Endothelial cell of umbilical vein (primary cell): ENCODE results near the gene TRMT10B. TPM values are rescaled to one million over a fixed set of nuclear protein-coding genes. Genes with fewer than 3 reads are reported as not detected.
"Not testable (repeated sequence)": the region's sequence is repeated elsewhere in the genome, so short reads cannot be mapped to it uniquely, and the experiment has no call there.

Source experiments
- BruUV-seq: library from RNA; stranded (reverse); fragments of 400-500 nt; replicated peaks from 2 replicates; lab custom pipeline; 2021; lab: Mats Ljungman, UMichigan
- CTCF ChIA-PET: fragments of 300-600, 350-600 bp; sonication (Branson Sonifier 250); formaldehyde crosslinking; loops from one replicate; lab custom pipeline; 2021; ENCODE audit warnings: antibody characterized with exemption, inconsistent platforms; lab: Charles Lee
- POLR2A ChIA-PET: fragments of 300-600, 350-600 bp; sonication (Branson Sonifier 250); formaldehyde crosslinking; loops from one replicate; lab custom pipeline; 2021; ENCODE audit warnings: antibody characterized with exemption, inconsistent platforms; lab: Charles Lee
- DNase-seq: peaks from one replicate; pipeline ENCODE4 v3.0.0-alpha.2; 2011; ENCODE audit warnings: low read depth, low spot score
- FAIRE-seq: peaks from 2 replicates; lab custom pipeline; 2011; peaks lifted over from hg19 to GRCh38; lab: Jason Lieb, UNC
- H2AFZ ChIP-seq: 2 replicates; pipeline ENCODE4 v1.6.0; 2012; ENCODE audit warnings: low read depth, low read length, control low read depth, inconsistent platforms
- H3K27ac ChIP-seq: 2 replicates; pipeline ENCODE4 v1.5.1; 2011; ENCODE audit warnings: low read depth, mild to moderate bottlenecking, control low read depth, low read length, moderate library complexity; ENCODE audit not compliant: insufficient read depth
- H3K27me3 ChIP-seq, 2 experiments: 2 replicates each; pipeline versions ENCODE4 v1.6.0 to v1.6.1; 2011; ENCODE audit warnings: low read length in 2 of 2, mixed read lengths in 1 of 2; ENCODE audit not compliant: control insufficient read depth in 2 of 2, insufficient read depth in 2 of 2
- H3K36me3 ChIP-seq, 2 experiments: 2 replicates in 1 of 2; 3 replicates in 1 of 2; pipeline ENCODE4 v1.5.1; 2011; ENCODE audit warnings: low read length in 2 of 2, mild to moderate bottlenecking in 1 of 2, moderate library complexity in 1 of 2; ENCODE audit not compliant: control insufficient read depth in 2 of 2, insufficient read depth in 2 of 2; ENCODE audit errors: extremely low read depth in 1 of 2
- H3K4me1 ChIP-seq: 3 replicates; pipeline ENCODE4 v1.5.1; 2011; ENCODE audit warnings: mild to moderate bottlenecking, low read length; ENCODE audit not compliant: control insufficient read depth, insufficient read depth; ENCODE audit errors: extremely low read depth
- H3K4me2 ChIP-seq: 2 replicates; pipeline ENCODE4 v1.6.1; 2011; ENCODE audit warnings: low read length, control low read depth, mixed read lengths; ENCODE audit not compliant: insufficient read depth
- H3K4me3 ChIP-seq, 3 experiments: fragments of 200-600 bp in 1 of 3; sonication (generic), shearing (Covaris generic) in 1 of 3; replicated peaks in 1 of 3; 2 replicates each; pipeline ENCODE4 v1.5.1; 2011 to 2016; ENCODE audit warnings: control low read depth in 3 of 3, low read length in 3 of 3, mild to moderate bottlenecking in 2 of 3, inconsistent platforms in 1 of 3, low read depth in 1 of 3, moderate library complexity in 1 of 3; ENCODE audit not compliant: insufficient read depth in 1 of 3
- H3K79me2 ChIP-seq: 2 replicates; pipeline ENCODE4 v1.6.0; 2012; ENCODE audit warnings: low read length, inconsistent platforms; ENCODE audit not compliant: control insufficient read depth, insufficient read depth
- H3K9ac ChIP-seq: replicated peaks from 2 replicates; pipeline ENCODE3; 2011; ENCODE audit warnings: low read length, control low read depth; ENCODE audit not compliant: insufficient read depth; ENCODE audit errors: extremely low read depth
- H3K9me1 ChIP-seq: replicated peaks from 3 replicates; pipeline ENCODE4 v1.6.0; 2011; ENCODE audit warnings: mild to moderate bottlenecking, low read length; ENCODE audit not compliant: control insufficient read depth, insufficient read depth; ENCODE audit errors: extremely low read depth
- H3K9me3 ChIP-seq: replicated peaks from 2 replicates; pipeline ENCODE4 v1.5.1; 2012; ENCODE audit warnings: low read length, inconsistent platforms; ENCODE audit not compliant: control insufficient read depth, insufficient read depth
- H4K20me1 ChIP-seq: replicated peaks from 2 replicates; pipeline ENCODE3; 2011; ENCODE audit warnings: mild to moderate bottlenecking, low read length; ENCODE audit not compliant: control insufficient read depth, insufficient read depth; ENCODE audit errors: extremely low read depth
- EZH2 ChIP-seq: IDR thresholded peaks from 2 replicates; pipeline ENCODE4 v1.6.1; 2012; ENCODE audit warnings: borderline replicate concordance, low read depth, mild to moderate bottlenecking, moderate library complexity, low read length, inconsistent platforms; ENCODE audit not compliant: severe bottlenecking
- FOS ChIP-seq: IDR thresholded peaks from 2 replicates; pipeline ENCODE4 v1.6.1; 2011; ENCODE audit warnings: mild to moderate bottlenecking, low read length, moderate library complexity, borderline replicate concordance; ENCODE audit not compliant: insufficient read depth
- GATA2 ChIP-seq: IDR thresholded peaks from 2 replicates; pipeline ENCODE4 v1.7.0; 2011; ENCODE audit warnings: low read depth, mild to moderate bottlenecking, moderate library complexity, mixed read lengths, low read length; ENCODE audit not compliant: insufficient read length, insufficient read depth
- JUN ChIP-seq: IDR thresholded peaks from 2 replicates; pipeline ENCODE4 v1.6.1; 2011; ENCODE audit warnings: borderline replicate concordance, low read depth; ENCODE audit not compliant: insufficient read length, insufficient read depth
- MYC ChIP-seq: IDR thresholded peaks from one replicate; pipeline ENCODE4 v1.6.1; 2011; ENCODE audit warnings: mild to moderate bottlenecking, low read depth, low read length
- POLR2A ChIP-seq: IDR thresholded peaks from 2 replicates; pipeline ENCODE4 v1.6.1; 2012; ENCODE audit warnings: low read depth, mild to moderate bottlenecking, control low read depth, low read length
- POLR2AphosphoS5 ChIP-seq: IDR thresholded peaks from 2 replicates; pipeline ENCODE4 v1.6.1; 2012; ENCODE audit warnings: low read depth, mild to moderate bottlenecking, control low read depth, low read length, moderate library complexity; ENCODE audit not compliant: insufficient read depth
- dilution Hi-C: fragments of 300-500 bp; cut with MboI; formaldehyde crosslinking; loops from one replicate; pipeline ENCODE4 v1.15.0; 2019; ENCODE audit warnings: low sequenced_read_pairs; ENCODE audit not compliant: extremely low pct_ligation_motif_present
- intact Hi-C: fragments of 100-400 bp; cut with micrococcal nuclease; formaldehyde crosslinking; loops from one replicate; pipeline ENCODE4 v1.10.0; 2022
- polyA plus RNA-seq, 4 experiments: library from polyadenylated mRNA; depleted of rRNA in 3 of 4; stranded (reverse) in 3 of 4; unstranded in 1 of 4; fragments of >200 nt; gene quantifications; 2 replicates each; pipeline versions ENCODE4 v1.2.1 to v1.2.3, GENCODE V29; 2011 to 2012; ENCODE audit warnings: missing spikeins in 1 of 4
- total RNA-seq: library from RNA; stranded (reverse); gene quantifications from 2 replicates; pipeline ENCODE4 v1.2.3, GENCODE V29; 2021
- TF ChIP-seq, protein P1 (sequence below): IDR thresholded peaks from 2 replicates; pipeline ENCODE4 v1.6.1; 2011; ENCODE audit not compliant: insufficient read depth, insufficient read length
- TF ChIP-seq, protein P2 (sequence below), 2 donors: IDR thresholded peaks; 1 replicate in 1 of 2; 2 replicates in 1 of 2; pipeline ENCODE4 v1.5.1; 2011; ENCODE audit warnings: low read length in 2 of 2, mild to moderate bottlenecking in 2 of 2, moderate library complexity in 2 of 2, control low read depth in 1 of 2, inconsistent platforms in 1 of 2, low read depth in 1 of 2; ENCODE audit not compliant: insufficient read depth in 1 of 2; ENCODE audit errors: extremely low read depth in 1 of 2

The TRMT10B gene
- total and polyA plus RNA-seq, 2 donors (not counting 3 experiments of a cell fraction or from before 2014, with no cell fraction given), result 3.0 to 7.0 TPM

DNA sequence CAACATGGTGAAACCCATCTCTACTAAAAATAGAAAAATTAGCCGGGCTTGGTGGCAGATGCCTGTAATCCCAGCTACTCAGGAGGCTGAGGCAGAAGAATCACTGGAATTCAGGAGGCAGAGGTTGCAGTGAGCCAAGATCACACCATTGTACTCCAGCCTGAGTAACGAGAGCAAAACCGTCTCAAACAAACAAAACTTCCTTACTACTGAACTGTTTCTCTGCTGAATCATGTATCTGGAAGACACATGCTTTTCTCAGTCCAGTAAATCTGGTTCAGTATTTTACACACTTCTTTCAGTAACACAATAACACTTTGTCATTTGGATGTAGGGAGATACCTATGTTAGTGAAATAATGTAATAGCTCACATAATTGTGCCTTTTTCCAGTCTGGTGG is 7.9 kb downstream of the TRMT10B start:
- BruUV-seq, result no TSS peak
- no peaks in the 10 kb centered on the region for H3K9me1 ChIP-seq
- no peak overlapping the region for H3K4me2 ChIP-seq
- no peak overlapping the region for H3K27ac ChIP-seq
- no peaks in the 10 kb centered on the region for H3K4me1 ChIP-seq
- no peak overlapping the region for H3K4me3 ChIP-seq
- CTCF ChIA-PET, result no interaction called here
- no peak for DNase-seq
- FAIRE-seq, result no peak
- H3K36me3 ChIP-seq, result no peaks in the 10 kb centered on the region
- intact Hi-C loops, result no loop called here
- dilution Hi-C loops, result no loop called here
- H3K9me3 ChIP-seq, result no peaks in the 10 kb centered on the region
- no peaks in the 10 kb centered on the region for H4K20me1 ChIP-seq
- H3K27me3 ChIP-seq, result no peaks in the 10 kb centered on the region
- no peak overlapping the region for H3K9ac ChIP-seq
- H3K79me2 ChIP-seq, result no peaks in the 10 kb centered on the region
- no peak overlapping the region for H2AFZ ChIP-seq
- POLR2A ChIA-PET, result no interaction called here
- TF ChIP-seq JUN (no peak), MYC (no peak), POLR2AphosphoS5 (no peak), GATA2 (no peak), POLR2A (no peak), EZH2 (no peak), FOS (no peak)
- TF ChIP-seq, protein P1, sequence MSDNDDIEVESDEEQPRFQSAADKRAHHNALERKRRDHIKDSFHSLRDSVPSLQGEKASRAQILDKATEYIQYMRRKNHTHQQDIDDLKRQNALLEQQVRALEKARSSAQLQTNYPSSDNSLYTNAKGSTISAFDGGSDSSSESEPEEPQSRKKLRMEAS, result no peak
- TF ChIP-seq, protein P2, sequence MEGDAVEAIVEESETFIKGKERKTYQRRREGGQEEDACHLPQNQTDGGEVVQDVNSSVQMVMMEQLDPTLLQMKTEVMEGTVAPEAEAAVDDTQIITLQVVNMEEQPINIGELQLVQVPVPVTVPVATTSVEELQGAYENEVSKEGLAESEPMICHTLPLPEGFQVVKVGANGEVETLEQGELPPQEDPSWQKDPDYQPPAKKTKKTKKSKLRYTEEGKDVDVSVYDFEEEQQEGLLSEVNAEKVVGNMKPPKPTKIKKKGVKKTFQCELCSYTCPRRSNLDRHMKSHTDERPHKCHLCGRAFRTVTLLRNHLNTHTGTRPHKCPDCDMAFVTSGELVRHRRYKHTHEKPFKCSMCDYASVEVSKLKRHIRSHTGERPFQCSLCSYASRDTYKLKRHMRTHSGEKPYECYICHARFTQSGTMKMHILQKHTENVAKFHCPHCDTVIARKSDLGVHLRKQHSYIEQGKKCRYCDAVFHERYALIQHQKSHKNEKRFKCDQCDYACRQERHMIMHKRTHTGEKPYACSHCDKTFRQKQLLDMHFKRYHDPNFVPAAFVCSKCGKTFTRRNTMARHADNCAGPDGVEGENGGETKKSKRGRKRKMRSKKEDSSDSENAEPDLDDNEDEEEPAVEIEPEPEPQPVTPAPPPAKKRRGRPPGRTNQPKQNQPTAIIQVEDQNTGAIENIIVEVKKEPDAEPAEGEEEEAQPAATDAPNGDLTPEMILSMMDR (IDR thresholded peaks at IDR 0.05; ENCODE audit: extremely low read depth in 1 of 2, insufficient read depth in 1 of 2, low read depth in 1 of 2, low read length in 2 of 2), result no peak

DNA sequence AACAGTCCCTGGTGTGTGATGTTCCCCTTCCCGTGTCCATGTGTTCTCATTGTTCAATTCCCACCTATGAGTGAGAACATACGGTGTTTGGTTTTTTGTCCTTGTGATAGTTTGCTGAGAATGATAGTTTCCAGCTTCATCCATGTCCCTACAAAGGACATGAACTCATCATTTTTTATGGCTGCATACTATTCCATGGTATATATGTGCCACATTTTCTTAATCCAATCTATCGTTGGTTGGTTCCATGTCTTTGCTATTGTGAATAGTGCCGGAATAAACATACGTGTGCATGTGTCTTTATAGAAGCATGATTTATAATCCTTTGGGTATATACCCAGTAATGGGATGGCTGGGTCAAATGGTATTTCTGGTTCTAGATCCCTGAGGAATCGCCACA is 11.7 kb downstream of the TRMT10B start:
- H3K36me3 ChIP-seq, H3K27ac ChIP-seq, H3K4me1 ChIP-seq, intact Hi-C loops, H3K9me3 ChIP-seq, BruUV-seq, H3K9me1 ChIP-seq, FAIRE-seq, H3K4me2 ChIP-seq, H3K9ac ChIP-seq, H3K4me3 ChIP-seq, H4K20me1 ChIP-seq, POLR2A ChIA-PET, DNase-seq, CTCF ChIA-PET, H2AFZ ChIP-seq, H3K79me2 ChIP-seq, H3K27me3 ChIP-seq, dilution Hi-C loops: not testable (repeated sequence)
